Cardiac muscle cell (in vitro differentiated cells and primary cell): Measurements from ENCODE around the gene COL4A1. TPM values are rescaled to one million over a fixed set of nuclear protein-coding genes. Genes with fewer than 3 reads are reported as not detected.
A peak's percentile ranks its signal among the peaks of the same experiment; 100 is the strongest.
"Not testable (repeated sequence)": the region's sequence is repeated elsewhere in the genome, so short reads cannot be mapped to it uniquely, and the experiment has no call there.

Experiments used
- DNase-seq, 2 donors: peaks; one replicate each; pipeline versions ENCODE4 v3.0.0 to v3.0.0-alpha.2; 2010 to 2017; ENCODE audit warnings: low read depth in 1 of 2, low spot score in 1 of 2
- H3K27ac ChIP-seq: fragments of 200-600 bp; sonication (generic); 2 replicates; pipeline ENCODE4 v1.5.1; 2016
- H3K27me3 ChIP-seq: fragments of 200-600 bp; sonication (generic); 2 replicates; pipeline ENCODE4 v1.6.0; 2016; ENCODE audit warnings: control low read depth
- H3K36me3 ChIP-seq: fragments of 200-600 bp; sonication (generic); 2 replicates; pipeline ENCODE4 v1.5.1; 2016; ENCODE audit warnings: control low read depth
- H3K4me1 ChIP-seq: fragments of 200-600 bp; sonication (generic); 2 replicates; pipeline ENCODE4 v1.8.1; 2017; ENCODE audit warnings: low read depth, mild to moderate bottlenecking, mixed run types
- H3K4me3 ChIP-seq: fragments of 200-600 bp; sonication (generic); 2 replicates; pipeline ENCODE4 v1.5.1; 2016; ENCODE audit warnings: mild to moderate bottlenecking
- H3K9me3 ChIP-seq: fragments of 200-600 bp; sonication (generic); 2 replicates; pipeline ENCODE4 v1.5.1; 2017; ENCODE audit warnings: low read depth, mild to moderate bottlenecking, control low read depth
- polyA plus RNA-seq: library from polyadenylated mRNA; unstranded; fragments of >200 nt; fragmentation: Nextera tagmentation; extraction: Ambion mirVana; gene quantifications from 2 replicates; pipeline ENCODE4 v1.2.1, GENCODE V29; 2016
- total RNA-seq: library from RNA; depleted of rRNA; stranded (reverse); fragments of >200 nt; gene quantifications from 2 replicates; pipeline ENCODE4 v1.2.3, GENCODE V29; 2016
- TF ChIP-seq, protein P1 (sequence below): IDR thresholded peaks from 2 replicates; pipeline ENCODE4 v1.5.1; 2012; ENCODE audit warnings: low read depth, mild to moderate bottlenecking, low read length

Gene COL4A1
- total and polyA plus RNA-seq, 2 experiments from 2014 or later, result 73.9 to 171 TPM

DNA sequence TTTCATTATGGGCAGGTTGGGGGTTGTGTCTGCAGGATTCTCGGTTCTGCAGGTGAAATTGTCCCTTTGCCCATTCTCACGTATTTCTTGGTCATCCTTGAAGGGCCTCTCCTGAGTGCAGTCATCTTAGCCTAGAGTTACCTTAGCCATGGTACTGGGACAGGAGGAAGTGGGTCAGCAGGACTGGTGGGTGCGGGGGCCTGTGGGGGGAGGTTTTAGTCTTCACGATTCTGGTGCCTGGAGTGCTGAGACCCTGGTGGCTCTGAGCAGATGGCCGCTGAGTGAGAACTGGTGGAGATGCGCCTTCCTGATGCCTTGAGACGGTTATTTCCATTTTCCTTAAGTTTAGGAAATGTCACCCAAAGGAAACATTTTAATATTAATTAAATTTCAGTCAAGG, 12.0 kb upstream of the COL4A1 start:
- H3K4me3 ChIP-seq, result no peak overlapping the region
- H3K9me3 ChIP-seq, result no peaks in the 10 kb centered on the region
- TF ChIP-seq, protein P1, sequence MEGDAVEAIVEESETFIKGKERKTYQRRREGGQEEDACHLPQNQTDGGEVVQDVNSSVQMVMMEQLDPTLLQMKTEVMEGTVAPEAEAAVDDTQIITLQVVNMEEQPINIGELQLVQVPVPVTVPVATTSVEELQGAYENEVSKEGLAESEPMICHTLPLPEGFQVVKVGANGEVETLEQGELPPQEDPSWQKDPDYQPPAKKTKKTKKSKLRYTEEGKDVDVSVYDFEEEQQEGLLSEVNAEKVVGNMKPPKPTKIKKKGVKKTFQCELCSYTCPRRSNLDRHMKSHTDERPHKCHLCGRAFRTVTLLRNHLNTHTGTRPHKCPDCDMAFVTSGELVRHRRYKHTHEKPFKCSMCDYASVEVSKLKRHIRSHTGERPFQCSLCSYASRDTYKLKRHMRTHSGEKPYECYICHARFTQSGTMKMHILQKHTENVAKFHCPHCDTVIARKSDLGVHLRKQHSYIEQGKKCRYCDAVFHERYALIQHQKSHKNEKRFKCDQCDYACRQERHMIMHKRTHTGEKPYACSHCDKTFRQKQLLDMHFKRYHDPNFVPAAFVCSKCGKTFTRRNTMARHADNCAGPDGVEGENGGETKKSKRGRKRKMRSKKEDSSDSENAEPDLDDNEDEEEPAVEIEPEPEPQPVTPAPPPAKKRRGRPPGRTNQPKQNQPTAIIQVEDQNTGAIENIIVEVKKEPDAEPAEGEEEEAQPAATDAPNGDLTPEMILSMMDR, result no peak
- H3K36me3 ChIP-seq, result no peaks in the 10 kb centered on the region
- no peak for DNase-seq
- peaks cover 18% of the 10 kb centered on the region for H3K4me1 ChIP-seq
- H3K27me3 ChIP-seq, result no peaks in the 10 kb centered on the region
- no peak overlapping the region for H3K27ac ChIP-seq

DNA sequence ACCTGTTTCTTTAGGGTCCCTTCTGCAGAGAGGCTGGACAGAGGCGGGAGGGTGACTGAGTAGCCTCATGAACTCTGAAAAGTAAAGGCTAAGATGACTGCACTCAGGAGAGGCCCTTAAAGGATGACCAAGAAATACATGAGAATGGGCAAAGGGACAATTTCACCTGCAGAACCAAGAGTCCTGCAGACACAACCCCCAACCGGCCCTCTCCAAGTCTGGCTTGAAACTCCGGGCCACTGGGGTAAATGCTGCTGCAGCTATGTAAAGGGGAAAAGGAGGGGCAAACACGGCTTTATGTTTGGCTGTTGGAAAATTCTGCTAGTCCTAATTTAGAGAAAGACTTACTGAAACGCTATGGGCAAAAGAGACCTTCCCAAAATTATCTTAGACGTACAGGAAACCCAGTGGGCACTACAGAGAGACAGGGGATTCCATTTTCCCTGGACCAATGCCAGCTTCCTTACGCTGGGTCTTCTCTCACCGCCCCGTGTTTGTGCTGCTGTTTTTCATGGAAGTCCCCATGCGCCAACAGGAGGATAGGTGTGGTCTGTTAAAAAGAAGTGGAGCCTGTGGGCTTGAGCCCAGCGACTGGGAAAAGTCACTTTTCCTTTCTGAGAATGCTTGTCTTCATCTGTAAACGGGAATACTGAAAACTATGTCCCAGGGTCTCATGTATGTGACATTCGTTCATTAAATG, 10.7 kb upstream of the COL4A1 start:
- Histone ChIP-seq H3K9me3 (no peaks in the 10 kb centered on the region), H3K4me1 (peaks cover 24% of the 10 kb centered on the region), H3K36me3 (no peaks in the 10 kb centered on the region), H3K27me3 (no peaks in the 10 kb centered on the region), H3K27ac (no peak overlapping the region), H3K4me3 (no peak overlapping the region)
- TF ChIP-seq, protein P1, result no peak
- DNase-seq, result no peak

DNA sequence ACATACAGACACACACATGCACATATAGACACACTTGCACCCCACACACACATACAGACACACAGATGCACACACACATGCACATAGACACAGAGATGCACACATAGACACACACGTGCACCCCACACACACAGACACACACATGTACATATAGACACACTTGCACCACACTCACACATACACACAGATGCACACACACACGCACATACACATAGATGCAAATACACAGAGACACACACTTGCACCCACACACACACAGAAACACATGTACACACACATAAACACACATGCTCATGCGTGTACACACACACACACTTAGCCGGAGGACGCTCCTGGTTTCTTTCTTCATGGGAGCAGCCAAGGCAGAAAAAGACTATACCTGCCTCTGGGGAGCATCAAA, 10.1 kb upstream of the COL4A1 start:
- Histone ChIP-seq H3K4me3 (no peak overlapping the region), H3K36me3 (no peaks in the 10 kb centered on the region), H3K27ac (no peak overlapping the region), H3K27me3 (no peaks in the 10 kb centered on the region), H3K4me1 (peaks cover 30% of the 10 kb centered on the region), H3K9me3 (no peaks in the 10 kb centered on the region)
- DNase-seq, result no peak
- TF ChIP-seq, protein P1, result no peak

DNA sequence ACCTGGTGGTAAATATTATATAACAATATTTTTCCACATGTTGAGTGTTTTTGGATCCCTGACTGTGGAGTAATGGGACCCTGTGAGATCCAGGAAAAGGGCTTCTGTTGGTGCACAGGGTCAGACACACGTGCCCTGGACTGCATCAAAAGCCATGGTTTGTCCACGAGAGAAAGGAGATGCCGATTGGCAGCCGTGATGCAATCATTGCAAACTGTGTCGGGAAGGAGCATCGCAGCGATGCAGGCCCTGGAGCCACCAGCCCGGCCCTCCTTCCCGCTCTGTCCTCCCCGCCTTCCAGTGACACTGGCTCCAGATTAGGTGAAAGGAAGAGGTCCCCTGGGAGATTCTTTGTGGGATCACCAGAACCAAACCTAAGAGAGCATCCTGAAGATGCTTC, 9.2 kb upstream of the COL4A1 start:
- Histone ChIP-seq H3K9me3 (no peaks in the 10 kb centered on the region), H3K27me3 (no peaks in the 10 kb centered on the region), H3K4me3 (no peak overlapping the region), H3K27ac (no peak overlapping the region), H3K36me3 (no peaks in the 10 kb centered on the region), H3K4me1 (peaks cover 35% of the 10 kb centered on the region)
- DNase-seq, result no peak
- TF ChIP-seq, protein P1, result no peak

DNA sequence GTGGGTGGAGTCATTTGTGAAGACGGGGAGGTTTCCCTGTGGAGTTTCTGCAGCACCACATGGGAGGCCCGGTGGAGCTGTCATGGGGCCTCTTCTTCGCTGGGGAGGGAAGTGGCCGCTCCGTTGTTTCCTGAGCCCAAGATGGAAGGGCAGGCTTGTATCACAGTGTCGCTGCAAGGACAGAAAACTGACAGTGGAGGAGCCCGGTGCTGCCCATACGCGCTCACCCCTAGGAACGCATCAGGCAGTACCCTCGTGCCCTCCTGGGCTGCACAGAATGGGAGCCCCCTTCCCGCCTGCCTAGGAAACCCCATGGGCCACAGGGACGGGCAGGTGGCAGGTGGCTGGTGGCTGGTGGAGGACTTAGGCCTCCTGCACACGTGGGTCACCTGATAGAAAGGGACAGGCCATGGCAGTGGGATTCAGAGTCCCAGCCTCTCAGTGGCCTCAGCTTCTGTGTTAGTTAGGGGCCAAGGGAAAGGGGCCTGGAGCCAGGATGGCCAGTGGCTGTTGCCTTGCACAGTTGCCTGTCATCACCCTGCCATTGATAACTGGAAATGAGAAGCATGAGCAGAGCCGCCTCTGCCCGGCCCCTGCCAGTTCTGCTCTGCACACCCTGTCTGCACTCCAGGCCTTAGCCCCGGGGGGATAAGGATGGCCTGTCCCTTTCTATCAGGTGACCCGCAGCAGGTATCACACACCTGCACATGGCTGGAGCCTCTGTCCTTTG, 7.7 kb upstream of the COL4A1 start:
- Histone ChIP-seq H3K4me3 (no peak overlapping the region), H3K9me3 (no peaks in the 10 kb centered on the region), H3K27me3 (no peaks in the 10 kb centered on the region), H3K36me3 (no peaks in the 10 kb centered on the region), H3K27ac (peak overlapping the region; percentile 57), H3K4me1 (peaks cover 39% of the 10 kb centered on the region)
- TF ChIP-seq, protein P1, result no peak
- peak in 1 of 2 donors; percentile 83 for DNase-seq

DNA sequence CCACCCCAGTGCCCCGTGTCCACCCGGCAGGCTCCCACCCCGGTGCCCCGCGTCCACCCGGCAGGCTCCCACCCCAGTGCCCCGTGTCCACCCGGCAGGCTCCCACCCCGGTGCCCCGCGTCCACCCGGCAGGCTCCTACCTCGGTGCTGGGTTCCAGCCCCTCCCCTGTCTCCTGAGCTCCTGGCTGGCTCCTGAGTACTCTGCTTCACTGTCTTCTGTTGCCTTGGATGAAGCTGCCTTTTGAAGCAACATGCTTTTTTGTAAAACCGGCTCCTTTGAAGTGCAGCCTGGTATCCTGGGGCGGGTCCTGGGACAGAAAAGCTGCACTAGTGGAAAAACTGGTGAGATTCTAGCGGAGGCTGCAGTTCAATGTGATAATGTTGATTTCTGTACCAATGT, 6.8 kb upstream of the COL4A1 start:
- H3K4me1 ChIP-seq, result peaks cover 39% of the 10 kb centered on the region
- H3K4me3 ChIP-seq, H3K36me3 ChIP-seq, H3K27me3 ChIP-seq, DNase-seq, H3K9me3 ChIP-seq: not testable (repeated sequence)
- peak overlapping the region; percentile 57 for H3K27ac ChIP-seq

DNA sequence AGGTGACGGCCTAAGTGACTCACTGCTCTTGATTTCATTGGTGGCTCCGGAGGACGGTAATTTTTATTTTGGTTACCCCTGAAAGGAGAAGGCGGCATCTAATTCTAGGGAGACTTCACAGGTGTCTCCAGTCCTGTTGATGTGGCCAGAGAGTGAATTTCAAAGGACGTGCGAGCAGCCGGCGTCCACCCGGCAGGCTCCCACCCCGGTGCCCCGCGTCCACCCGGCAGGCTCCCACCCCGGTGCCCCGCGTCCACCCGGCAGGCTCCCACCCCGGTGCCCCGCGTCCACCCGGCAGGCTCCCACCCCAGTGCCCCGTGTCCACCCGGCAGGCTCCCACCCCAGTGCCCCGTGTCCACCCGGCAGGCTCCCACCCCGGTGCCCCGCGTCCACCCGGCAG, 6.3 kb upstream of the COL4A1 start:
- DNase-seq, H3K27ac ChIP-seq, H3K4me3 ChIP-seq, H3K9me3 ChIP-seq, H3K36me3 ChIP-seq, H3K27me3 ChIP-seq: not testable (repeated sequence)
- peaks cover 40% of the 10 kb centered on the region for H3K4me1 ChIP-seq
